ENCODE measurements around the gene CHIA. TPM values are rescaled to one million over a fixed set of nuclear protein-coding genes. Genes with fewer than 3 reads are reported as not detected.

The CHIA gene
- total RNA-seq, 1 donor from 2014 or later, result not detected

DNA sequence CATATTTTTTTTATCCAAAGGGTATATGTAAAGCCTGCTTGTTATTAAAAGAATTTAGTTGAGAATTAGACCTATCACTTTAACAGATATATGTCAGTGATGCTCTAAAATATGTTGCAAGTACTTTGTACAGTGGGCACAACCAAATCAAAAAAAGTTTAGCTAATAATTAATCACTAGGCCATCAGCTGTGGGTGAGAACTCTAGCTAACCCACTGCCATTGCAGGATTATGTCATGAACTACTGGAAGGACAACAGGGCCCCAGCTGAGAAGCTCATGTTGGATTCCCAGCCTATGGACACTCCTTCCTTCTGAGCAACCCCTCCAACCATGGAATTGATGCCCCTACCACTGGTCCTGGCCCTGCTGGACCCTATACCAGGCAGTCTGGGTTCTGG is 6.8 kb upstream of the CHIA start:
- Mint-ChIP-seq H3K27ac (ENCODE audit: unreplicated experiment) (no peak overlapping the region), H3K4me3 (ENCODE audit: unreplicated experiment) (no peak overlapping the region), H3K27me3 (ENCODE audit: low read depth, unreplicated experiment) (no peaks in the 10 kb centered on the region), H3K9me3 (ENCODE audit: unreplicated experiment) (no peaks in the 10 kb centered on the region), H3K36me3 (ENCODE audit: low read depth, unreplicated experiment) (no peaks in the 10 kb centered on the region), H3K4me1 (ENCODE audit: low read depth, unreplicated experiment) (peaks cover 17% of the 10 kb centered on the region)
- Histone ChIP-seq H3K4me3 (ENCODE audit: insufficient read depth, low read depth, low read length) (no peak overlapping the region), H3K9me3 (ENCODE audit: insufficient read depth, low read depth, low read length) (no peaks in the 10 kb centered on the region), H3K36me3 (ENCODE audit: insufficient read depth, low read length) (no peaks in the 10 kb centered on the region), H4K20me1 (ENCODE audit: insufficient read depth, low read length) (no peaks in the 10 kb centered on the region), H3K4me1 (ENCODE audit: insufficient read depth, low read length) (no peaks in the 10 kb centered on the region), H2AFZ (ENCODE audit: low read depth, low read length) (no peak overlapping the region), H3K27me3 (ENCODE audit: insufficient read depth, low read length) (peaks cover 5% of the 10 kb centered on the region), H3K27ac (ENCODE audit: low read depth, low read length) (no peak overlapping the region), H3K79me2 (ENCODE audit: insufficient read depth, low read length) (no peaks in the 10 kb centered on the region), H3K9ac (ENCODE audit: low read length) (no peak overlapping the region), H3K4me2 (ENCODE audit: low read length) (no peak overlapping the region)
- no peak for TF ChIP-seq EZH2 (IDR thresholded peaks at IDR 0.05; ENCODE audit: insufficient read depth, low read length)
- TF ChIP-seq, protein P1, sequence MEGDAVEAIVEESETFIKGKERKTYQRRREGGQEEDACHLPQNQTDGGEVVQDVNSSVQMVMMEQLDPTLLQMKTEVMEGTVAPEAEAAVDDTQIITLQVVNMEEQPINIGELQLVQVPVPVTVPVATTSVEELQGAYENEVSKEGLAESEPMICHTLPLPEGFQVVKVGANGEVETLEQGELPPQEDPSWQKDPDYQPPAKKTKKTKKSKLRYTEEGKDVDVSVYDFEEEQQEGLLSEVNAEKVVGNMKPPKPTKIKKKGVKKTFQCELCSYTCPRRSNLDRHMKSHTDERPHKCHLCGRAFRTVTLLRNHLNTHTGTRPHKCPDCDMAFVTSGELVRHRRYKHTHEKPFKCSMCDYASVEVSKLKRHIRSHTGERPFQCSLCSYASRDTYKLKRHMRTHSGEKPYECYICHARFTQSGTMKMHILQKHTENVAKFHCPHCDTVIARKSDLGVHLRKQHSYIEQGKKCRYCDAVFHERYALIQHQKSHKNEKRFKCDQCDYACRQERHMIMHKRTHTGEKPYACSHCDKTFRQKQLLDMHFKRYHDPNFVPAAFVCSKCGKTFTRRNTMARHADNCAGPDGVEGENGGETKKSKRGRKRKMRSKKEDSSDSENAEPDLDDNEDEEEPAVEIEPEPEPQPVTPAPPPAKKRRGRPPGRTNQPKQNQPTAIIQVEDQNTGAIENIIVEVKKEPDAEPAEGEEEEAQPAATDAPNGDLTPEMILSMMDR (IDR thresholded peaks at IDR 0.05; ENCODE audit: insufficient read depth, low read depth, low read length), result no peak
- DNase-seq (ENCODE audit: low read depth) (no peak), FAIRE-seq (no peak)

- Histone ChIP-seq H3K9me3 (ENCODE audit: insufficient read depth, low read depth, low read length) (no peaks in the 10 kb centered on the region), H2AFZ (ENCODE audit: low read depth, low read length) (no peak overlapping the region), H3K79me2 (ENCODE audit: insufficient read depth, low read length) (no peaks in the 10 kb centered on the region), H3K4me2 (ENCODE audit: low read length) (no peak overlapping the region), H3K27me3 (ENCODE audit: insufficient read depth, low read length) (peaks cover 5% of the 10 kb centered on the region), H3K9ac (ENCODE audit: low read length) (no peak overlapping the region), H3K36me3 (ENCODE audit: insufficient read depth, low read length) (no peaks in the 10 kb centered on the region), H3K4me3 (ENCODE audit: insufficient read depth, low read depth, low read length) (no peak overlapping the region), H4K20me1 (ENCODE audit: insufficient read depth, low read length) (no peaks in the 10 kb centered on the region), H3K4me1 (ENCODE audit: insufficient read depth, low read length) (no peaks in the 10 kb centered on the region), H3K27ac (ENCODE audit: low read depth, low read length) (no peak overlapping the region)
- TF ChIP-seq, protein P1 (IDR thresholded peaks at IDR 0.05; ENCODE audit: insufficient read depth, low read depth, low read length), result no peak
- TF ChIP-seq EZH2 (IDR thresholded peaks at IDR 0.05; ENCODE audit: insufficient read depth, low read length), result no peak
- Mint-ChIP-seq H3K27me3 (ENCODE audit: low read depth, unreplicated experiment) (no peaks in the 10 kb centered on the region), H3K9me3 (ENCODE audit: unreplicated experiment) (peaks cover 2% of the 10 kb centered on the region), H3K4me1 (ENCODE audit: low read depth, unreplicated experiment) (peaks cover 7% of the 10 kb centered on the region), H3K4me3 (ENCODE audit: unreplicated experiment) (no peak overlapping the region), H3K36me3 (ENCODE audit: low read depth, unreplicated experiment) (no peaks in the 10 kb centered on the region), H3K27ac (ENCODE audit: unreplicated experiment) (no peak overlapping the region)
- FAIRE-seq (no peak), DNase-seq (ENCODE audit: low read depth) (no peak)
Measured at GRCh38 chr1:111285879-111286278, 4.8 kb upstream of the CHIA start.

GRCh38 chr1:111286912-111287311 is 3.7 kb upstream of the CHIA start:
- Mint-ChIP-seq H3K9me3 (ENCODE audit: unreplicated experiment) (peaks cover 3% of the 10 kb centered on the region), H3K4me1 (ENCODE audit: low read depth, unreplicated experiment) (no peaks in the 10 kb centered on the region), H3K4me3 (ENCODE audit: unreplicated experiment) (no peak overlapping the region), H3K36me3 (ENCODE audit: low read depth, unreplicated experiment) (no peaks in the 10 kb centered on the region), H3K27me3 (ENCODE audit: low read depth, unreplicated experiment) (no peaks in the 10 kb centered on the region), H3K27ac (ENCODE audit: unreplicated experiment) (no peak overlapping the region)
- no peaks in the 10 kb centered on the region for H3K36me3 ChIP-seq (ENCODE audit: insufficient read depth, low read length)
- FAIRE-seq (no peak), DNase-seq (ENCODE audit: low read depth) (no peak)
- no peak overlapping the region for H3K4me3 ChIP-seq (ENCODE audit: insufficient read depth, low read depth, low read length)
- H3K9ac ChIP-seq (ENCODE audit: low read length), result no peak overlapping the region
- no peaks in the 10 kb centered on the region for H4K20me1 ChIP-seq (ENCODE audit: insufficient read depth, low read length)
- no peaks in the 10 kb centered on the region for H3K4me1 ChIP-seq (ENCODE audit: insufficient read depth, low read length)
- no peak overlapping the region for H3K27ac ChIP-seq (ENCODE audit: low read depth, low read length)
- H2AFZ ChIP-seq (ENCODE audit: low read depth, low read length), result no peak overlapping the region
- TF ChIP-seq, protein P1 (IDR thresholded peaks at IDR 0.05; ENCODE audit: insufficient read depth, low read depth, low read length), result no peak
- TF ChIP-seq EZH2 (IDR thresholded peaks at IDR 0.05; ENCODE audit: insufficient read depth, low read length), result no peak
- H3K27me3 ChIP-seq (ENCODE audit: insufficient read depth, low read length), result peaks cover 5% of the 10 kb centered on the region
- no peaks in the 10 kb centered on the region for H3K79me2 ChIP-seq (ENCODE audit: insufficient read depth, low read length)
- no peak overlapping the region for H3K4me2 ChIP-seq (ENCODE audit: low read length)
- H3K9me3 ChIP-seq (ENCODE audit: insufficient read depth, low read depth, low read length), result no peaks in the 10 kb centered on the region

Data from astrocyte (in vitro differentiated cells and primary cell).